Astrocyte of the spinal cord (primary cell): ENCODE results near the gene PITPNC1.

Source experiments
- DNase-seq: peaks from one replicate; pipeline ENCODE4 v3.0.0; 2011; ENCODE audit warnings: low read depth, low spot score
- H3K4me3 ChIP-seq: 2 replicates; pipeline ENCODE4 v1.5.1; 2011; ENCODE audit warnings: low read depth, mild to moderate bottlenecking, low read length, moderate library complexity
- CTCF ChIP-seq: IDR thresholded peaks from 2 replicates; pipeline ENCODE4 v1.5.1; 2012; ENCODE audit warnings: low read depth, mild to moderate bottlenecking, low read length, inconsistent platforms
- in situ Hi-C: cut with HindIII; loops from 2 replicates; pipeline ENCODE4 v1.10.0; 2017; ENCODE audit warnings: low sequenced_read_pairs

PITPNC1 gene

GRCh38 chr17:67585077-67585602, 208.1 kb downstream of the PITPNC1 start:
- no peak for TF ChIP-seq CTCF
- in situ Hi-C loops: no loop called here
- no peak overlapping the region for H3K4me3 ChIP-seq
- no peak for DNase-seq

- no peak for DNase-seq
- in situ Hi-C loops: no loop called here
- no peak overlapping the region for H3K4me3 ChIP-seq
- TF ChIP-seq CTCF: no peak
Observed at GRCh38 chr17:67588326-67588725, 211.2 kb downstream of the PITPNC1 start.

- DNase-seq: no peak
- no peak for TF ChIP-seq CTCF
- no peak overlapping the region for H3K4me3 ChIP-seq
- in situ Hi-C loops: no loop called here
Observed at GRCh38 chr17:67594115-67594880, 217.2 kb downstream of the PITPNC1 start.

GRCh38 chr17:67600408-67600807, 223.3 kb downstream of the PITPNC1 start:
- no peak for TF ChIP-seq CTCF
- in situ Hi-C loops: no loop called here
- no peak overlapping the region for H3K4me3 ChIP-seq
- DNase-seq: no peak

GRCh38 chr17:67601897-67602296, 224.8 kb downstream of the PITPNC1 start:
- no peak for DNase-seq
- no peak for TF ChIP-seq CTCF
- H3K4me3 ChIP-seq: no peak overlapping the region
- in situ Hi-C loops: no loop called here

- no peak for TF ChIP-seq CTCF
- in situ Hi-C loops: no loop called here
- no peak for DNase-seq
- no peak overlapping the region for H3K4me3 ChIP-seq
Observed at GRCh38 chr17:67602444-67602843, 225.4 kb downstream of the PITPNC1 start.
